Measurements from ENCODE around the gene LENG9. TPM values are rescaled to one million over a fixed set of nuclear protein-coding genes. Genes with fewer than 3 reads are reported as not detected.
"Not testable (repeated sequence)": the region's sequence is repeated elsewhere in the genome, so short reads cannot be mapped to it uniquely, and the experiment has no call there.

Gene LENG9
- total RNA-seq, 2 experiments from 2014 or later: 4.3 to 5.5 TPM

DNA sequence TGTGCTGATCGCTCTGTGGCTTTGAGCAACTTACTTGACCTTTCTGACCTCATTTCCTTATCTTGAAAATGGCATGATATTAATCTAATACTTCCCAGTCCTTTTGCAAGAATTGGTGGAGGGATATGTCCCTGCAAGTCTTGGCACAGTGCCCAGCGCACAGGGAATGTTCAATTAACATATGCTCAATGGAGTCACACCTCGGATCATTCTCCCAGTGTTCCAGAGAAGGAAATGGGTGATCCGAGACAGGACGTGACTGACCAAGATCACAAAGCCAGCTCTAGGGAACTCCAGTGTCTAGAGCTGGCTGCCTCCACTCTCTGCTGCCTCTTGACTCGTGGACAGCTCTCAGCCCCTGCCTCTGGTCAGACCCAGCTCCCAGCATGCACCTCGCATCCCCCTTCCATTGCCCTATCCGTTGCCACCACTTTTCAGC lies 5.9 kb upstream of the LENG9 start:
- ChIA-PET POLR2A (interaction anchor here (0.7 kb wide), 1 partner anchor 69 kb away, joined by 3 read pairs; no protein-coding TSS in a partner anchor), CTCF (interaction anchor here (1.3 to 1.8 kb wide), 3 partner anchors 9 to 78 kb away, joined by 4 to 9 read pairs (median 5); no protein-coding TSS in a partner anchor)
- no peaks in the 10 kb centered on the region for H3K36me3 Mint-ChIP-seq (ENCODE audit: low read depth)
- H3K27ac Mint-ChIP-seq: no peak overlapping the region
- no peak overlapping the region for H3K4me3 Mint-ChIP-seq
- DNase-seq (no peak), ATAC-seq (no peak)
- no peaks in the 10 kb centered on the region for H3K9me3 Mint-ChIP-seq
- H3K4me1 Mint-ChIP-seq (ENCODE audit: low read depth): peaks cover 19% of the 10 kb centered on the region
- peaks cover 24% of the 10 kb centered on the region for H3K27me3 Mint-ChIP-seq
- TF ChIP-seq, protein P1, sequence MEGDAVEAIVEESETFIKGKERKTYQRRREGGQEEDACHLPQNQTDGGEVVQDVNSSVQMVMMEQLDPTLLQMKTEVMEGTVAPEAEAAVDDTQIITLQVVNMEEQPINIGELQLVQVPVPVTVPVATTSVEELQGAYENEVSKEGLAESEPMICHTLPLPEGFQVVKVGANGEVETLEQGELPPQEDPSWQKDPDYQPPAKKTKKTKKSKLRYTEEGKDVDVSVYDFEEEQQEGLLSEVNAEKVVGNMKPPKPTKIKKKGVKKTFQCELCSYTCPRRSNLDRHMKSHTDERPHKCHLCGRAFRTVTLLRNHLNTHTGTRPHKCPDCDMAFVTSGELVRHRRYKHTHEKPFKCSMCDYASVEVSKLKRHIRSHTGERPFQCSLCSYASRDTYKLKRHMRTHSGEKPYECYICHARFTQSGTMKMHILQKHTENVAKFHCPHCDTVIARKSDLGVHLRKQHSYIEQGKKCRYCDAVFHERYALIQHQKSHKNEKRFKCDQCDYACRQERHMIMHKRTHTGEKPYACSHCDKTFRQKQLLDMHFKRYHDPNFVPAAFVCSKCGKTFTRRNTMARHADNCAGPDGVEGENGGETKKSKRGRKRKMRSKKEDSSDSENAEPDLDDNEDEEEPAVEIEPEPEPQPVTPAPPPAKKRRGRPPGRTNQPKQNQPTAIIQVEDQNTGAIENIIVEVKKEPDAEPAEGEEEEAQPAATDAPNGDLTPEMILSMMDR (IDR thresholded peaks at IDR 0.05): no peak
- intact Hi-C loops (cut with micrococcal nuclease): no loop called here

DNA sequence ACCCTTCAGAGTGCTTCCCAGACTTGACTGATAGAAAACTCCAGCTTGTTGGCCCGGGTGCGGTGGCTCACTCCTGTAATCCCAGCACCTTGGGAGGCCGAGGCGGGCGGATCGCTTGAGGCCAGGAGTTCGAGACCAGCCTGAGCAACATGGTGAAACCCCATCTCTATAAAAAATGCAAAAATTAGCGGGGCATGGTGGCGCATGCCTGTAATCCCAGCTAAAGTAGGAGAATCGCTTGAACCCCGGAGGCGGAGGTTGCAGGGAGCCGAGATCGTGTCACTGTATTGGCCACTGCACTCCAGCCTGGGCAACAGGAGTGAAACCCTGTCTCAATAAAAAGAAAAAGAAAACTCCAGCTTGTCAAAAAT lies 2.5 kb upstream of the LENG9 start:
- Mint-ChIP-seq H3K4me3 (peak overlapping the region; percentile 36), H3K36me3 (ENCODE audit: low read depth) (peaks cover 10% of the 10 kb centered on the region), H3K27me3 (peaks cover 20% of the 10 kb centered on the region), H3K4me1 (ENCODE audit: low read depth) (peaks cover 24% of the 10 kb centered on the region)
- H3K27ac Mint-ChIP-seq; POLR2A ChIA-PET; ATAC-seq; DNase-seq; intact Hi-C loops (cut with micrococcal nuclease); H3K9me3 Mint-ChIP-seq: not testable (repeated sequence)
- CTCF ChIA-PET: interaction anchor here (1.5 kb wide), 1 partner anchor 15 kb away, joined by 3 read pairs; no protein-coding TSS in a partner anchor

DNA sequence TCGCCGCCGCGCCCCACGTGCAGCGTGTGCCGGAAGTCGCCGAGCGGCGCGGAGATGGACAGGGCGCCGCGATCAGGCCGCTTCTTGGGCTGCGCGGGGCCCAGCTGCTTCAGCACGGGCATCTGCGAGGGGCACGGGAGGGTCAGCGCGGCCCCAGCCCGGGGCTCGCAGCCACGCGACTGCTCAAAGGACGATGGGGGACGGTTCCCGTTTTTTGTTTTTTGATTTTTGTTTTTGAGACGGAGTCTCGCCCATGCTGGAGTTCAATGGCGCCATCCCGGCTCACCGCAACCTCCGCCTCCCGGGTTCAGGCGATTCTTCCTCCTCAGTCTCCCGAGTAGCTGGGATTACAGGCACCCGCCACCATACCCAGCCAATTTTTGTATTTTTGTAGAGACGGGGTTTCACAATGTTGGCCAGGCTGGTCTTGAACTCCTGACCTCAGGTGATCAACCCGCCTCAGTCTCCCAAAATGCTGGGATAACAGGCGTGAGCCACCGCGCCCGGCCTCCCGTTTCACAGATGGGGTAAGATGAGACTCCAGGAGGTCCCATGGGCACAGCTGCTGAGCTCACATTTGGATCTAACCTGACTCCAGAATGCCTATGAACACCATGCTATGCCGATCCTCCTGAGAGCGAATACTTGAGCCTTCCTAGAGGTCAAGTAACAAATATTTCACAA lies 2.0 kb upstream of the LENG9 start:
- TF ChIP-seq, protein P1 (IDR thresholded peaks at IDR 0.05): no peak
- CTCF ChIA-PET: interaction anchor here (1.5 kb wide), 1 partner anchor 15 kb away, joined by 3 read pairs; no protein-coding TSS in a partner anchor
- ATAC-seq (no peak), DNase-seq (no peak)
- H3K4me1 Mint-ChIP-seq (ENCODE audit: low read depth): peaks cover 20% of the 10 kb centered on the region
- H3K36me3 Mint-ChIP-seq (ENCODE audit: low read depth): peaks cover 14% of the 10 kb centered on the region
- POLR2A ChIA-PET: no interaction called here
- peaks cover 16% of the 10 kb centered on the region for H3K27me3 Mint-ChIP-seq
- intact Hi-C loops (cut with micrococcal nuclease): no loop called here
- peak overlapping the region; percentile 36 for H3K4me3 Mint-ChIP-seq
- no peaks in the 10 kb centered on the region for H3K9me3 Mint-ChIP-seq
- H3K27ac Mint-ChIP-seq: no peak overlapping the region

DNA sequence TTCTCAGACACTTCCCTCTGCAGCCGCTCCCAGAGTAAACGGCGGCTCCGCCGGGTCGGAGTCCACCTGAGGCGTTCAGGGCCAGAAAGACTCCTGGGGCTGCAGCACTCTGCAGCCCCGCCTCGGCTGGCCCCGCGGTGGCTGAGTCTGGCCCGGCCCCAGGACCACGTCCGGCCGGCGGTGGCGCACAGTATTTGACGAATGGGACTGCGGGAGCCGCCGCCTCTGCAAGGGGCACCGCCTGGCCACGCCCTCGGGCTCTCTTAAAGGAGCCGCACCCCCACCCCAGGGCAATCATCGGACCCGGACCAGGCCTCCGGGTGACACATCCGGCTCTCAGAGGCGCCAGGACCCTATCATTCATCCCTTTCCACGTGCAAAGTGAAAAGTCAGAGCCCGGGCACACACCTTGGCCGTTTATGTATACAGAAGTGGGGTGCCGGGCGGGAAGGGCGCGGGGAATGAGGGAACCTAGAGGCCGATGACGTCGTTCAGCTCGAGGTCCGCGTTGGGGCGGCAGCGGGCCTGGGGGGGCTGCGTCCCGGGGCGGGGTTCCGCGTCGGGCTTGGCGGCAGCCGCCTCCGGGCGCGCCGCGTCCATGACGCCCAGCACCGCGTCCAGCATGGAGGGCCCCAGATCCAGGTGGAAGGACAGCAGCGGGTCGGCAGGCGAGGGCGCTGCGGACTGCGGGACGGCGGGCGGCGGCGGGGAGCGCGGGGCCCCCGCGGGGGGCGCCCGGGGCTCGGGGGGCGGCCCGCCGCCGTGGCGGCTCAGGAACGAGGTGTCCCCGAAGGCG lies 1.2 kb upstream of the LENG9 start:
- ChIA-PET CTCF (interaction anchor here (1.5 kb wide), 1 partner anchor 16 kb away, joined by 3 read pairs; no protein-coding TSS in a partner anchor), POLR2A (no interaction called here)
- Mint-ChIP-seq H3K4me3 (peak overlapping the region; percentile 82), H3K27ac (peak overlapping the region; percentile 88), H3K9me3 (no peaks in the 10 kb centered on the region), H3K27me3 (peaks cover 8% of the 10 kb centered on the region), H3K4me1 (ENCODE audit: low read depth) (peaks cover 17% of the 10 kb centered on the region), H3K36me3 (ENCODE audit: low read depth) (peaks cover 14% of the 10 kb centered on the region)
- intact Hi-C loops (cut with micrococcal nuclease): no loop called here
- ATAC-seq: peak; percentile 50
- DNase-seq: peak; percentile 94
- TF ChIP-seq, protein P1 (IDR thresholded peaks at IDR 0.05): no peak

DNA sequence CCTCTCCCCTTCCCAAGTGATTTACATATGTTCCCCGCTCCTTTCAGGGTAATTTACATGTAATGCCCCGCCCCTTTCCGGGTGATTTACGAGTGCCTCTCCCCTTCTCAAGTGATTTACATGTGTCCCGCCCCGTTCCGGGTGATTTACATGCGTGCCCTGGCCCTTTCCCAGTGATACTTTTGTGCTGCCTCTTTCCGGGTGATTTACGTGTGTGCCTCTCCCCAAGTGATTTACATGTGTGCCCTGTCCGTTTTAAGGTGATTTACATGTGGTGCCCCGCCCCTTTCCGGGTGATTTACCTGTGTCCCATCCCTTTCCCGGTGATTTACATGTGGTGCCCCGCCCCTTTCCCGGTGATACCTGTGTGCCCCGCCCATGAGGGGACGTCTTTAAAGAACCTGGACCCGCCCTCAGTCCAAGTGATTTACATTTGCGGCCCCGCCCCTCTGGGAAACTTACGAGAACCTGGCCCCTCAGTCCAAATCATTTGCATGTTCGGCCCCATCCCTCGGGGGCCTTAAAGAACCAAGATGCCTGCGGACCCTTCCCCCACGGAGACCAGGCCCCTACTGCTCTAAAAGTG lies 559 bp upstream of the LENG9 start:
- Mint-ChIP-seq H3K9me3 (no peaks in the 10 kb centered on the region), H3K4me1 (ENCODE audit: low read depth) (peaks cover 20% of the 10 kb centered on the region), H3K36me3 (ENCODE audit: low read depth) (peaks cover 18% of the 10 kb centered on the region), H3K27ac (peak overlapping the region; percentile 88), H3K27me3 (peaks cover 3% of the 10 kb centered on the region), H3K4me3 (peak overlapping the region; percentile 82)
- ChIA-PET CTCF (no interaction called here), POLR2A (interaction anchor here (0.8 to 3.3 kb wide), 3 partner anchors 10 to 39 kb away, joined by 4 to 38 read pairs (median 4); partner anchors contain the start of gene LENG8)
- DNase-seq (peak; percentile 98), ATAC-seq (peak; percentile 65)
- intact Hi-C loops (cut with micrococcal nuclease): no loop called here
- TF ChIP-seq, protein P1 (IDR thresholded peaks at IDR 0.05): no peak

Measured in activated CD8-positive, alpha-beta T cell treated with anti-CD3 and anti-CD28 coated beads for 36 hours (primary cell).